ENCODE measurements around the gene WDR13. TPM values are rescaled to one million over a fixed set of nuclear protein-coding genes. Genes with fewer than 3 reads are reported as not detected.

The WDR13 gene
- total RNA-seq, 1 donor from 2014 or later = 96.1 TPM

DNA sequence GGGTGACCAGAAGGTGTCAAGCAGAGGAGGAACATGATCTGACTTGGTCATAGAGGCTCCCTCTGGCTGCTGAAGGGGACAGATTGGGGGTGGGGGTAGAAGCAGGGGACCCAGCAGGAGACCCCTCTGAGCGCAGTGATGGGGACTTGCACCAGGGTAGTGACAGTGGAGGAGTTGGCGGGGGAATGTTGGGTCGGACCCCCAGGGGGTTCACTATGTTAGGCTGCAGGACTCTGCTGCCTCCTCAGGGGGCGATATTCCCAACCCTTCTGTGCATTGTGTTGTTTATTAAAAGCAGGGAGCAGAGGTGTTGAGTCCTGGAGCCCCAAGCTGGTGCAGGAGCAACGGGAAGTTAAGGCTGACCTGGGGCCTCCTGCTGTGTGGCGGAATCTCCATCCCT lies 8.8 kb downstream of the WDR13 start:
- no peaks in the 10 kb centered on the region for H3K27me3 Mint-ChIP-seq
- H3K9me3 Mint-ChIP-seq = peaks cover 4% of the 10 kb centered on the region
- no peak overlapping the region for H3K4me3 Mint-ChIP-seq
- DNase-seq (ENCODE audit: extremely low spot score, unreplicated experiment) = no peak
- TF ChIP-seq, protein P1, sequence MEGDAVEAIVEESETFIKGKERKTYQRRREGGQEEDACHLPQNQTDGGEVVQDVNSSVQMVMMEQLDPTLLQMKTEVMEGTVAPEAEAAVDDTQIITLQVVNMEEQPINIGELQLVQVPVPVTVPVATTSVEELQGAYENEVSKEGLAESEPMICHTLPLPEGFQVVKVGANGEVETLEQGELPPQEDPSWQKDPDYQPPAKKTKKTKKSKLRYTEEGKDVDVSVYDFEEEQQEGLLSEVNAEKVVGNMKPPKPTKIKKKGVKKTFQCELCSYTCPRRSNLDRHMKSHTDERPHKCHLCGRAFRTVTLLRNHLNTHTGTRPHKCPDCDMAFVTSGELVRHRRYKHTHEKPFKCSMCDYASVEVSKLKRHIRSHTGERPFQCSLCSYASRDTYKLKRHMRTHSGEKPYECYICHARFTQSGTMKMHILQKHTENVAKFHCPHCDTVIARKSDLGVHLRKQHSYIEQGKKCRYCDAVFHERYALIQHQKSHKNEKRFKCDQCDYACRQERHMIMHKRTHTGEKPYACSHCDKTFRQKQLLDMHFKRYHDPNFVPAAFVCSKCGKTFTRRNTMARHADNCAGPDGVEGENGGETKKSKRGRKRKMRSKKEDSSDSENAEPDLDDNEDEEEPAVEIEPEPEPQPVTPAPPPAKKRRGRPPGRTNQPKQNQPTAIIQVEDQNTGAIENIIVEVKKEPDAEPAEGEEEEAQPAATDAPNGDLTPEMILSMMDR (conservative IDR thresholded peaks at IDR 0.05) = peak; percentile 26
- H3K36me3 Mint-ChIP-seq = peaks cover 9% of the 10 kb centered on the region
- no peaks in the 10 kb centered on the region for H3K4me1 Mint-ChIP-seq (ENCODE audit: unreplicated experiment)
- no peak overlapping the region for H3K27ac Mint-ChIP-seq

GRCh38 chrX:48611703-48612102 lies 14.4 kb downstream of the WDR13 start:
- Mint-ChIP-seq H3K4me3 (no peak overlapping the region), H3K9me3 (peaks cover 4% of the 10 kb centered on the region), H3K27me3 (no peaks in the 10 kb centered on the region), H3K36me3 (peaks cover 4% of the 10 kb centered on the region), H3K27ac (no peak overlapping the region), H3K4me1 (ENCODE audit: unreplicated experiment) (no peaks in the 10 kb centered on the region)
- DNase-seq (ENCODE audit: extremely low spot score, unreplicated experiment) = no peak
- TF ChIP-seq, protein P1 (conservative IDR thresholded peaks at IDR 0.05) = no peak

DNA sequence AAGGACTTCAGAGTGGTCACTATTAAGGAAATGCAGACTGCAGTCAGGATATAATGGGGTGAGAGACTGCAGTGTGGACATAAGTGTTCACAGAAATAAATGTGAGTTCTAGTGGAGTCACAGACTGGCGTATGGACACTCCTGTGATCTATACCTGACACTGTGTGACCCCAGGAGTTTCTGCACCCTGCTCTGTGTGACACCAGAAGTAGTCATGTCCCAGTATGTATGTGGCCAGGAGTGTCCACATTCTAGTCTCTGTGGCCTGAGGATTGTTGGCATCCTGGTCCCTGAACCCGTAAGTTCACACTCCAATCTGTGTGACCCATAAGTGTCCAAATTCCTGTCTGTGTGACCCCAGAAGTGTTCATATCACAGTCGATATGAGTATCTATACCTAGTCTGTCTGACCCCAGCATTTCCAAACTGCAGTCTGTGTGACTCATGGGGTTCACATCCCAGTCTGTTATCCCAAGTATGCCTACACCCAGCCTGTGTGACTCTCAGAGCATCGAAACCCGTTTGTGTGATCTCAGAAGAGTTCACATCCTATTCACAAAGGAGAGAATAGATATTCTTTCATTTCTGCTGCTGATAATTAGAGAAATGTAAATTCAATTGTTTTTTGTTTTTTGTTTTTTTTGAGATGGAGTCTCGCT lies 16.3 kb downstream of the WDR13 start:
- Mint-ChIP-seq H3K4me1 (ENCODE audit: unreplicated experiment) (no peaks in the 10 kb centered on the region), H3K27ac (no peak overlapping the region), H3K4me3 (no peak overlapping the region), H3K27me3 (no peaks in the 10 kb centered on the region), H3K9me3 (no peaks in the 10 kb centered on the region), H3K36me3 (no peaks in the 10 kb centered on the region)
- TF ChIP-seq, protein P1 (conservative IDR thresholded peaks at IDR 0.05) = no peak
- DNase-seq (ENCODE audit: extremely low spot score, unreplicated experiment) = no peak

- Mint-ChIP-seq H3K4me1 (ENCODE audit: unreplicated experiment) (no peaks in the 10 kb centered on the region), H3K27me3 (no peaks in the 10 kb centered on the region), H3K36me3 (no peaks in the 10 kb centered on the region), H3K4me3 (no peak overlapping the region), H3K9me3 (no peaks in the 10 kb centered on the region), H3K27ac (no peak overlapping the region)
- TF ChIP-seq, protein P1 (conservative IDR thresholded peaks at IDR 0.05) = no peak
- no peak for DNase-seq (ENCODE audit: extremely low spot score, unreplicated experiment)
Observed at GRCh38 chrX:48616576-48616975, 19.3 kb downstream of the WDR13 start.

DNA sequence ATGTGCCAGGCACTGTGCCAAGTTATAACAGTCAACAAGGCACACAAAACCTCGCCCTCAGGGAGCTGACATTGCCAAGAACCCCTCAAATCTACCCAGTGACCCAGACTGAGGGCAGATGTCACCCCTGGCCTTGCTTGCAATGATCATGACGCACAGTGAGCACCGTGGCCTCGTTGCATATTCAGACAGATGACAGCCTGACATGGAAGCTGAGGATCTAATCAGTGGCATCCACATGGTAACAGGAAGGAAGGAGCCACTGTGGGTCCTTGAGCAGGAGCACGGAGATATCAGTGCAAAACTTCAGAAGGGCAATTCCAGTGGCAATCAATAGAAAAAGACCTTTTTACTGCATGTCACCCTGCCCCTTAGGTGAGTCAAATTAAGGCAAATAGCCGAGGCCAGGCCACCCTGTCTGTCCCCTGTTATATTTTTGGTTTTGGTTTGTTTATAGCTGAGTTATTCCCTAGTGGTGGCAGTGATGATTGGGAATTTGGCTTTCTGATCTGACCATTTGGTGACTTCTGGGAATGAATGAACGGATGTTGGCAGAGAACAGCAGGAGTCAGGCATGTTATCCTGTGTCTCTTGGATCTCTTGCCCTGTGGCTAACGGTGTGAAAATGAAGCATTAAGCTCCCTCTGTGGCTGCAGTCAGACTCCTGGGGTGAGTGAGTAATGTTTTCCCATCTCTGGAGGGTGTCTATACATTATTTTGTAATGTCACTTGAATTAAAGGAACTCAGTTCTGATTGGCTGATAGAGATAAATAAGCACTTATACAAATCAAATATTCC lies 20.4 kb downstream of the WDR13 start:
- TF ChIP-seq, protein P1 (conservative IDR thresholded peaks at IDR 0.05) = no peak
- no peaks in the 10 kb centered on the region for H3K27me3 Mint-ChIP-seq
- no peak for DNase-seq (ENCODE audit: extremely low spot score, unreplicated experiment)
- no peaks in the 10 kb centered on the region for H3K4me1 Mint-ChIP-seq (ENCODE audit: unreplicated experiment)
- no peaks in the 10 kb centered on the region for H3K36me3 Mint-ChIP-seq
- H3K27ac Mint-ChIP-seq = no peak overlapping the region
- no peak overlapping the region for H3K4me3 Mint-ChIP-seq
- H3K9me3 Mint-ChIP-seq = no peaks in the 10 kb centered on the region

All from type B pancreatic cell (in vitro differentiated cells).